K562 (cell line): ENCODE data around the gene NLE1.

Source experiments
- ARNT ChIP-seq, 2 experiments: fragments of 450-650 bp; IDR thresholded peaks; 2 replicates each; pipeline ENCODE4 v1.6.1; 2016; ENCODE audit warnings: mild to moderate bottlenecking in 1 of 2
- CBFA2T3 ChIP-seq: fragments of 450-650 bp; IDR thresholded peaks from 2 replicates; pipeline ENCODE4 v1.6.1; 2017
- CHD7 ChIP-seq: fragments of 200-600 bp; sonication (generic); IDR thresholded peaks from one replicate; pipeline ENCODE4 v1.6.1; 2012; ENCODE audit warnings: mild to moderate bottlenecking, low read depth, low read length, inconsistent platforms
- ESRRA ChIP-seq: fragments of 450-650 bp; IDR thresholded peaks from 2 replicates; pipeline ENCODE4 v1.6.1; 2014; ENCODE audit warnings: low read depth, mild to moderate bottlenecking, moderate library complexity, borderline replicate concordance
- MED1 ChIP-seq: sonication (generic); formaldehyde crosslinking; IDR thresholded peaks from 2 replicates; pipeline ENCODE4 v1.8.1; 2023; ENCODE audit warnings: missing genetic modification reagents, borderline replicate concordance
- PKNOX1 ChIP-seq: fragments of 450-650 bp; IDR thresholded peaks from 2 replicates; pipeline ENCODE4 v1.6.1; 2016
- POLR2A ChIP-seq: fragments of 450-650 bp; conservative IDR thresholded peaks from 2 replicates; pipeline ENCODE4 v1.6.1; 2016
- RUNX1 ChIP-seq: sonication (generic); IDR thresholded peaks from 2 replicates; pipeline ENCODE4 v1.6.1; 2016; ENCODE audit warnings: antibody characterized with exemption, low read depth
- ZNF121 ChIP-seq: sonication (generic); formaldehyde crosslinking; conservative IDR thresholded peaks from 2 replicates; pipeline ENCODE4 v1.8.0; 2022; ENCODE audit warnings: missing genetic modification reagents
- ZNF324 ChIP-seq: fragments of 250-450 bp; sonication (Bioruptor Pico); IDR thresholded peaks from 2 replicates; pipeline ENCODE4 v1.4.0; 2020; ENCODE audit warnings: mild to moderate bottlenecking
- ZNF408 ChIP-seq: fragments of 250-450 bp; sonication (Bioruptor Pico); IDR thresholded peaks from 2 replicates; pipeline ENCODE4 v1.4.0; 2020; ENCODE audit warnings: low read depth, mild to moderate bottlenecking, moderate library complexity
- TF ChIP-seq, protein P1 (sequence below): fragments of 450-650 bp; IDR thresholded peaks from 2 replicates; pipeline ENCODE4 v1.6.1; 2017; ENCODE audit warnings: mild to moderate bottlenecking, moderate library complexity
- TF ChIP-seq, protein P2 (sequence below), 3 experiments: IDR thresholded peaks in 2 of 3; conservative IDR thresholded peaks in 1 of 3; 2 replicates each; pipeline ENCODE4 v1.5.1; 2011 to 2012; ENCODE audit warnings: low read length in 3 of 3, mild to moderate bottlenecking in 3 of 3, control low read depth in 2 of 3, improper control_type of control experiment in 1 of 3, inconsistent platforms in 1 of 3, low read depth in 1 of 3, mixed read lengths in 1 of 3, moderate library complexity in 1 of 3; ENCODE audit not compliant: insufficient read depth in 2 of 3
- TF ChIP-seq, protein P3 (sequence below): sonication (generic); formaldehyde crosslinking; IDR thresholded peaks from 2 replicates; pipeline ENCODE4 v1.9.0; 2022; ENCODE audit warnings: mild to moderate bottlenecking, missing genetic modification reagents

DNA sequence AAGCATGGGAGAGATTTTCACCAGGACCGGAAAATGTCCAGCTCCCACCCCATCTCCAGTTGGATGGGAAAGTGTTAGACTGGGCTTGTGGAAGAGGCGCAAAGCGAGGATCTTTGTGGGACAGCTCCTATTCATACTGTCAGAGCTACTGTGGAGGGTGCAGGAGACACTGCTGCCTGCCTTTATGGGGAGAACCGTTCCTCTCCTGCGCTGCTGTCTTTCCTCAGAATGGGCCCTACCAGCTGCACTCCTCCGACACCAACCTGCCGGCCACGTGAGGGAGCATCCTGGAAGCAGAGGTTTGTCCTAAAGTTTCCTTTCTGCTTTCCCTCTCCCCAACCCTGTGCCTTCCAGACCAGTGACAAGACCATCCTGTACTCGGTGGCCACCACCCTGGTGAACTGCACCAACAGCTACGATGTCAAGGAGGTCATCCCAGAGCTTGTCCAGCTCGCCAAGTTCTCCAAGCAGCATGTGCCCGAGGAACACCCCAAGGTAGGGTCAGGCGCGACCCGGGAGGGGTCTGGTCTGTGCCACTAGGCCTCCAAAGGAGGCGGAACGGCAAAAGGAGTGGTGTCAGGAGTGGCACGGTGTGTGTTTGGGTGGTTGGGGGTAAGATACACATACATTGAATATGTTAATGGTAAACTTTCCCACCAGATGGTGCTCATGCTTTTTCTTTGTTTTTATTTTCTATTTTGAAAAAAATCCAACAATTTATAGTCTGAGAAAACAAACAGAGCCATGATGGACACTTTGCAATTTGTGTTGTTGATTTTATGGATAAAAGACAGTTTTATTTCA, 29.1 kb upstream of the NLE1 start:
- no peak for TF ChIP-seq CBFA2T3
- no peak for TF ChIP-seq POLR2A
- no peak for TF ChIP-seq RUNX1
- no peak for TF ChIP-seq ZNF324
- TF ChIP-seq CHD7 = no peak
- no peak for TF ChIP-seq ZNF408 (CRISPR knock-in tag)
- TF ChIP-seq, protein P1, sequence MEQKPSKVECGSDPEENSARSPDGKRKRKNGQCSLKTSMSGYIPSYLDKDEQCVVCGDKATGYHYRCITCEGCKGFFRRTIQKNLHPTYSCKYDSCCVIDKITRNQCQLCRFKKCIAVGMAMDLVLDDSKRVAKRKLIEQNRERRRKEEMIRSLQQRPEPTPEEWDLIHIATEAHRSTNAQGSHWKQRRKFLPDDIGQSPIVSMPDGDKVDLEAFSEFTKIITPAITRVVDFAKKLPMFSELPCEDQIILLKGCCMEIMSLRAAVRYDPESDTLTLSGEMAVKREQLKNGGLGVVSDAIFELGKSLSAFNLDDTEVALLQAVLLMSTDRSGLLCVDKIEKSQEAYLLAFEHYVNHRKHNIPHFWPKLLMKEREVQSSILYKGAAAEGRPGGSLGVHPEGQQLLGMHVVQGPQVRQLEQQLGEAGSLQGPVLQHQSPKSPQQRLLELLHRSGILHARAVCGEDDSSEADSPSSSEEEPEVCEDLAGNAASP = no peak
- TF ChIP-seq, protein P2, sequence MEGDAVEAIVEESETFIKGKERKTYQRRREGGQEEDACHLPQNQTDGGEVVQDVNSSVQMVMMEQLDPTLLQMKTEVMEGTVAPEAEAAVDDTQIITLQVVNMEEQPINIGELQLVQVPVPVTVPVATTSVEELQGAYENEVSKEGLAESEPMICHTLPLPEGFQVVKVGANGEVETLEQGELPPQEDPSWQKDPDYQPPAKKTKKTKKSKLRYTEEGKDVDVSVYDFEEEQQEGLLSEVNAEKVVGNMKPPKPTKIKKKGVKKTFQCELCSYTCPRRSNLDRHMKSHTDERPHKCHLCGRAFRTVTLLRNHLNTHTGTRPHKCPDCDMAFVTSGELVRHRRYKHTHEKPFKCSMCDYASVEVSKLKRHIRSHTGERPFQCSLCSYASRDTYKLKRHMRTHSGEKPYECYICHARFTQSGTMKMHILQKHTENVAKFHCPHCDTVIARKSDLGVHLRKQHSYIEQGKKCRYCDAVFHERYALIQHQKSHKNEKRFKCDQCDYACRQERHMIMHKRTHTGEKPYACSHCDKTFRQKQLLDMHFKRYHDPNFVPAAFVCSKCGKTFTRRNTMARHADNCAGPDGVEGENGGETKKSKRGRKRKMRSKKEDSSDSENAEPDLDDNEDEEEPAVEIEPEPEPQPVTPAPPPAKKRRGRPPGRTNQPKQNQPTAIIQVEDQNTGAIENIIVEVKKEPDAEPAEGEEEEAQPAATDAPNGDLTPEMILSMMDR (IDR thresholded peaks at IDR 0.05 in 2 of 3, conservative IDR thresholded peaks at IDR 0.05 in 1 of 3; ENCODE audit: insufficient read depth in 2 of 3, low read depth in 1 of 3, low read length in 3 of 3) = peak in 2 of 3 experiments; percentile 31 to 40; a peak in 2 of 6 replicates
- TF ChIP-seq PKNOX1 = no peak
- TF ChIP-seq ESRRA = no peak
- no peak for TF ChIP-seq MED1 (CRISPR knock-in tag)
- no peak for TF ChIP-seq ARNT (IDR thresholded peaks at IDR 0.05)
- TF ChIP-seq, protein P3, sequence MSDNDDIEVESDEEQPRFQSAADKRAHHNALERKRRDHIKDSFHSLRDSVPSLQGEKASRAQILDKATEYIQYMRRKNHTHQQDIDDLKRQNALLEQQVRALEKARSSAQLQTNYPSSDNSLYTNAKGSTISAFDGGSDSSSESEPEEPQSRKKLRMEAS (CRISPR knock-in tag) = no peak
- no peak for TF ChIP-seq ZNF121 (CRISPR knock-in tag)
